SK-N-MC (cell line): ENCODE data around the gene WHAMM.

Experiments used
- EZH2 ChIP-seq: fragments of 200-600 bp; sonication (generic); IDR thresholded peaks from one replicate; pipeline ENCODE4 v1.6.1; 2017; ENCODE audit warnings: antibody characterized with exemption
- POLR2AphosphoS5 ChIP-seq: IDR thresholded peaks from 2 replicates; pipeline ENCODE4 v1.6.1; 2012; ENCODE audit warnings: mild to moderate bottlenecking, low read depth, low read length, borderline replicate concordance

DNA sequence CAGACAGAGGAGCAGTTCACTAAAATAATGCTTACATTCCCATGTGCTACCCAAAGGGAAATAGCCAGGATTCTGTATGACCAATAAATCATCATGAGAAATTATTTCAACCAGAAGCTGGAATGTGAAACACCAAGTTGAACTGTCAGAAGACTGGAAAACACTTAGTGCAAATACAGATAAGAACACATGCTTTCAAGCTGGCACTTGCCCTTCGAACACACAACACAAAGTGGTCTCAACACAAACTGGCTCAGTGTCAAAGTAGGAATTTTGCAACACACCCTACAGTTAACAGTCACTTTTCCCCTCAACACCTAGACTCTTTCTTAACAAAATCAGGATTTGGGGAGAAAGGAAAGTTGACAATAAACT lies 4.9 kb upstream of the WHAMM start:
- no peak for TF ChIP-seq EZH2
- TF ChIP-seq POLR2AphosphoS5: no peak
